Naive B cell (primary cell): Measurements from ENCODE around the gene NOP9. TPM values are rescaled to one million over a fixed set of nuclear protein-coding genes. Genes with fewer than 3 reads are reported as not detected.

ENCODE experiments used
- ATAC-seq, 2 donors: fragments of 150-1000 bp; cut with Tn5 transposase; 2 replicates each; pipeline ENCODE4 v1.10.0; 2021; ENCODE audit warnings: low read depth in 2 of 2, mild to moderate bottlenecking in 2 of 2, moderate library complexity in 2 of 2
- DNase-seq: peaks from one replicate; pipeline ENCODE4 v3.0.0; 2022
- H3K27ac Mint-ChIP-seq, 6 donors: one replicate each; pipeline ENCODE4 v1.8.0; 2020 to 2022; ENCODE audit warnings: mild to moderate bottlenecking in 6 of 6, mixed read lengths in 6 of 6, moderate library complexity in 5 of 6, inconsistent platforms in 2 of 6
- H3K27me3 Mint-ChIP-seq, 3 donors: one replicate each; pipeline ENCODE4 v1.8.0; 2021 to 2022; ENCODE audit warnings: mixed read lengths in 3 of 3, mild to moderate bottlenecking in 1 of 3
- H3K36me3 Mint-ChIP-seq, 2 donors: one replicate each; pipeline ENCODE4 v1.8.0; 2020 to 2022; ENCODE audit warnings: mixed read lengths in 2 of 2, inconsistent platforms in 1 of 2, mild to moderate bottlenecking in 1 of 2
- H3K4me1 Mint-ChIP-seq, 3 donors: one replicate each; pipeline ENCODE4 v1.8.0; 2020 to 2022; ENCODE audit warnings: mixed read lengths in 3 of 3, inconsistent platforms in 1 of 3, mild to moderate bottlenecking in 1 of 3, moderate library complexity in 1 of 3
- H3K4me3 Mint-ChIP-seq, 8 donors: one replicate each; pipeline ENCODE4 v1.8.0; 2020 to 2022; ENCODE audit warnings: mild to moderate bottlenecking in 8 of 8, mixed read lengths in 8 of 8, moderate library complexity in 8 of 8, inconsistent platforms in 2 of 8
- H3K9me3 Mint-ChIP-seq, 7 donors: one replicate each; pipeline ENCODE4 v1.8.0; 2020 to 2022; ENCODE audit warnings: mixed read lengths in 7 of 7, mild to moderate bottlenecking in 5 of 7, inconsistent platforms in 2 of 7, moderate library complexity in 1 of 7
- polyA plus RNA-seq, 6 donors: library from polyadenylated mRNA; unstranded; fragments of 300-500 nt; fragmentation: Illumina TruSeq; gene quantifications; one replicate each; pipeline ENCODE4 v1.2.3, GENCODE V29; 2021; ENCODE audit warnings: low read depth in 6 of 6

NOP9 gene, protein sequence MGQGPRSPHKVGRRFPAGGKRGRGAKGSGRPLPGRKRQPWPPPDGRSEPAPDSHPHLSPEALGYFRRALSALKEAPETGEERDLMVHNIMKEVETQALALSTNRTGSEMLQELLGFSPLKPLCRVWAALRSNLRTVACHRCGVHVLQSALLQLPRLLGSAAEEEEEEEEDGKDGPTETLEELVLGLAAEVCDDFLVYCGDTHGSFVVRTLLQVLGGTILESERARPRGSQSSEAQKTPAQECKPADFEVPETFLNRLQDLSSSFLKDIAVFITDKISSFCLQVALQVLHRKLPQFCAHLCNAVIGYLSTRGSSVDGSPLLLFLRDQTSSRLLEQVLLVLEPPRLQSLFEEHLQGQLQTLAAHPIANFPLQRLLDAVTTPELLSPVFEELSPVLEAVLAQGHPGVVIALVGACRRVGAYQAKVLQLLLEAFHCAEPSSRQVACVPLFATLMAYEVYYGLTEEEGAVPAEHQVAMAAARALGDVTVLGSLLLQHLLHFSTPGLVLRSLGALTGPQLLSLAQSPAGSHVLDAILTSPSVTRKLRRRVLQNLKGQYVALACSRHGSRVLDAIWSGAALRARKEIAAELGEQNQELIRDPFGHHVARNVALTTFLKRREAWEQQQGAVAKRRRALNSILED
- 1 to 10 TPM in 5 of 6 donors, under 1 TPM in 1; 0.83 to 2.4 (median 1.3) TPM for polyA plus RNA-seq

DNA sequence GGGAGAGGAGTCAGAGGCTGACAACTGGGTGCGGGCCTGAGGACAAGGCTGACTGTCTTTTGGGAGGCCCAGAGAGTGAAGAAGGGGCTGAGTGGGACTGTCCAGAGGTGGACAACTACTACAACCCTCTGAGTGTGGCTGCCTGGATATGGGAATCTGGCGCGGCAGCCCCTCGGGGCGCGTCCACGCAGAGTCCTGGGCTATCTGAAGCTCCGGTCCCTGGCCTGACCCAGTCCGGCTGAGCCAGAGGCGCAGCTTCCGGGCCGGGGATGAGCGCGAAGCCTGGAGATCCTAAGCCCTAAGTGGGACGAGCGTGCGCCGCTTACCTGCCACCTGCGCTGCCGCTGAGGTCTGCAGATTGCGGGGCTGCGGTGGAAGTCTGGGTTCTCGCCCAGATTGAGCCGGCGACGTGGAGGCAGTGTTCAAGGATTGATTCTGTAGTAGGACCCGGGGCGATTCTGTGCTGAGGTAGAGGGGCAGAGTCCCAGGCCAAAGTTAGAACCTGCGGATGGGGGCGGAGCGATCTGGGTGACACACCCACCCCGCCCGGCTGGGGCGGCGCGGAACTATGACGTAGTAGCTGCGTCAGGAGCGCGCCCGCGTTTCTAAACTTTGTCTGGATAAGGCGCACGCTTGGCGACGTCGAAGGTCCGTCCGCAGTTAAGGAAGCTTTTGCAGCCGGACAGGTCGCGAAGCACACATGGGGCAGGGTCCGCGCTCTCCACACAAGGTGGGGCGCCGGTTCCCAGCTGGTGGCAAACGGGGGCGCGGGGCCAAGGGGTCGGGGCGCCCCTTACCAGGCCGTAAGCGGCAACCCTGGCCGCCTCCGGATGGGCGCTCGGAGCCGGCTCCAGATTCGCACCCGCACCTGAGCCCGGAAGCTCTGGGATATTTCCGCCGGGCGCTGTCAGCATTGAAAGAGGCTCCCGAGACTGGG is at the start of gene NOP9, which contains the start of gene DHRS1:
Gene NOP9, plus strand, starts transcription at position 596 of the 937 bp plus-strand sequence. Its CDS starts 105 bp downstream, at position 701.
Gene DHRS1, minus strand, starts transcription at position 526 of the 937 bp plus-strand sequence. CDS start 674 bp downstream, outside the sequence.
- H3K4me1 Mint-ChIP-seq = peaks cover 35 to 55% (median 53%) of the 10 kb centered on the region in 3 donors
- H3K36me3 Mint-ChIP-seq = peaks cover 5 to 14% of the 10 kb centered on the region in 2 donors
- peak within 1 kb of the TSS; percentile 89 to 99 (median 96) for H3K4me3 Mint-ChIP-seq
- peak; percentile 91 for DNase-seq
- peak; percentile 81 to 87 for ATAC-seq
- peak within 1 kb of the TSS; percentile 92 to 99 (median 97) for H3K27ac Mint-ChIP-seq
- no peaks in the 10 kb centered on the region for H3K27me3 Mint-ChIP-seq
- H3K9me3 Mint-ChIP-seq = no peaks in the 10 kb centered on the region

DNA sequence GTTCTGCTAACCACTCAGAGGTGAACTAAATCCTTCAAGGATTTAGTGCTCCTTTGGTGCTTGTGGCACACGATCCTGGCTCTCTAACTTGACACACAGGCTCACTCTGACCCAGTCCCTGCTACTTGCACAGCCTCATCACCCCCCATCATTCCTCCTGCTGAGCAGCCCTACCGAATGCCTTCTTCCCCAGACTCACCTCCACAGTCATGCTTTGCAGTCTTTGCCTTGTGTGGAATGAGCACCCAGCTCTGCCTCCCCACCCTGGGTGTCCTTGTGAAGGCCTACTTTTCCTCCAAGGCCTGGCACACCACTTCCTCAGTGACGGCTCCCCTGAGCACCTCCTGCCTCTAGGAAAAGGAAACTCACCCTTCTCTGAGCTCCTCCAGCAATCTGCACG is 49.3 kb upstream of the NOP9 start:
- Mint-ChIP-seq H3K27ac (no peak overlapping the region), H3K36me3 (no peaks in the 10 kb centered on the region), H3K27me3 (no peaks in the 10 kb centered on the region), H3K4me3 (no peak overlapping the region), H3K9me3 (no peaks in the 10 kb centered on the region), H3K4me1 (peaks cover 10 to 23% (median 13%) of the 10 kb centered on the region in 3 donors)
- no peak for ATAC-seq
- no peak for DNase-seq

DNA sequence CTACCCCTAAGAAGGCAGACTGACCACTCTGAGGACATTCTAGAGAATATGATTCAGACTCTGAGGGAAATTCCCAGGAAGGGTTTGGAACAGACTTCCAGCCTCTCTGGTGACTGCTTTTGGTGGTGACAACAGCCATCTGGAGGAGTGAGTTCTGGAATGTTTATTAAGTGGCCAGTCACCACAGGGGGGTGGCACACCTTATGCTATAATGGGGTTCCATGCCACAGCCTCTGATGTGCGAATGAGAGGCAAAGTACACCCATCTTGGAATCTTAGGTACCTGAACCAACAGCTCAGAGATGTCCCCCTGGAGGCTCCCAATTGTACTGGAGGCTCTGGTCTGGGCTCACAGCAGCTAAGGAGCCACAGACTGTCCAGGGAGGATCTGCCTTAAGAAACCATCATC is 47.8 kb upstream of the NOP9 start:
- Mint-ChIP-seq H3K27me3 (no peaks in the 10 kb centered on the region), H3K36me3 (no peaks in the 10 kb centered on the region), H3K4me1 (peaks cover 7 to 19% (median 9%) of the 10 kb centered on the region in 3 donors), H3K27ac (peak overlapping the region in 1 of 6 donors; percentile 18), H3K9me3 (no peaks in the 10 kb centered on the region), H3K4me3 (no peak overlapping the region)
- ATAC-seq = no peak
- DNase-seq = no peak

DNA sequence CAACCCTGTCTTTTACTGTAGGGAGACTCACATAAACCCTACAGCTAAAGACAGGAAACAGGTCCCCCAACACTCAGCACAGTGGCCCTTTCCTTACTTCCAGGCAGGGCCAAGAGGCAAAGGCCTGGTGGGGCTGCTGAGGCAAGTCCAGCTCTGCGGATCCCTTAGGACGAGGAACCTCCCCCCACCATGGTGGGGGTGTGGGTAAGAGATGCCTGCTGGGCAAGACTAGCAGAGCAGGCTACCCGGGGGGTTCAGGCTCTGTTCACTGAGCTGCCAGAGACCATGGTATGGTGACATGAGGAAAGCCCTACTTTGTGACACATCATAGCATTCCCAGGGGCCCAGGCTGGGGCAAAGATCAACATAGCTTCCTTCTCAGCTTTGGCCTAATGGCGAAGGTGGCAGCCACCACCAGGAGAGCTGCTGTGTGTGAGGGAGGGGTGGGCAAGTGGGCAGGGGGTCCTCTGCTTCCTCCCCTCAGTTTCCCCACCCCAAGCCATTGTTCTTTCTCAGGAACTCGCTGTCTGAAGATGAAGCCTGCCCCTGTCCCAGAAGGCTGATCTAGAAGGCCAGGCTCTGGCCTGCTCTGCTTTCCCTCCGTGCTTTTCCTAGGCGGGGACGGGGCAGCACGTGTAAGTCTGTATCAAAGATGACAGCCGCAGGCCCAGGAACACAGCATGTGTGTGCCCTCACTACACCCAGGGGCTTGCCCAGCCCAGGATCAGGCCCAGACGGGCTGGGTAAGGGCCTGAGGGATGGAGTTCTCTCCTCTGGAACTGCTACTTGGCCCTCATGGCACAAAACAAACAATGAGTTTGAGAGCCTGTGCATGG is 47.1 kb upstream of the NOP9 start:
- DNase-seq = no peak
- H3K9me3 Mint-ChIP-seq = no peaks in the 10 kb centered on the region
- H3K27ac Mint-ChIP-seq = peak overlapping the region in 1 of 6 donors; percentile 90
- ATAC-seq = no peak
- H3K27me3 Mint-ChIP-seq = no peaks in the 10 kb centered on the region
- H3K4me1 Mint-ChIP-seq = peaks cover 3 to 13% (median 3%) of the 10 kb centered on the region in 3 donors
- H3K4me3 Mint-ChIP-seq = no peak overlapping the region
- no peaks in the 10 kb centered on the region for H3K36me3 Mint-ChIP-seq

DNA sequence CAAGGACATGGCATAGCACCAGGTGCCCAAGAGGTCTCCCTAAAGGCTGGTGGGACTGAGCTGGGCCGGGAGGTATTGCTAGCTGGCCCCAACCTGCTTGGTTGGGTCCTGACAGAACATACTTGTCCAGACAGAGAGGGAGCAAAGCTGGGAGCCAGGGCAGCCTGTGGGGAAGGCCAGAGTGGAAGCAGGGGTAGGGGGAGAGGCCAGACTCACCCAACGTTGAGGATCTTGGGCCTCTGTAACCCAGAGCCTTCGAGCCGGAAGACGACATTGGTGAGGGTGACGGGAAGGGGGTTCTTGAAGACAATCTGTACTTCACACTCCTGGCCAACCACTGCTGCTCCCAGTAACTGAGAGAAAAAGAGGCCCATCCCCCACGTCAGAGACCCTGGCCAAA is 45.7 kb upstream of the NOP9 start:
- Mint-ChIP-seq H3K4me3 (no peak overlapping the region), H3K9me3 (no peaks in the 10 kb centered on the region), H3K4me1 (peaks cover 0 to 9% (median 0%) of the 10 kb centered on the region in 3 donors), H3K27me3 (no peaks in the 10 kb centered on the region), H3K27ac (peak overlapping the region in 1 of 6 donors; percentile 91), H3K36me3 (no peaks in the 10 kb centered on the region)
- DNase-seq = no peak
- no peak for ATAC-seq

DNA sequence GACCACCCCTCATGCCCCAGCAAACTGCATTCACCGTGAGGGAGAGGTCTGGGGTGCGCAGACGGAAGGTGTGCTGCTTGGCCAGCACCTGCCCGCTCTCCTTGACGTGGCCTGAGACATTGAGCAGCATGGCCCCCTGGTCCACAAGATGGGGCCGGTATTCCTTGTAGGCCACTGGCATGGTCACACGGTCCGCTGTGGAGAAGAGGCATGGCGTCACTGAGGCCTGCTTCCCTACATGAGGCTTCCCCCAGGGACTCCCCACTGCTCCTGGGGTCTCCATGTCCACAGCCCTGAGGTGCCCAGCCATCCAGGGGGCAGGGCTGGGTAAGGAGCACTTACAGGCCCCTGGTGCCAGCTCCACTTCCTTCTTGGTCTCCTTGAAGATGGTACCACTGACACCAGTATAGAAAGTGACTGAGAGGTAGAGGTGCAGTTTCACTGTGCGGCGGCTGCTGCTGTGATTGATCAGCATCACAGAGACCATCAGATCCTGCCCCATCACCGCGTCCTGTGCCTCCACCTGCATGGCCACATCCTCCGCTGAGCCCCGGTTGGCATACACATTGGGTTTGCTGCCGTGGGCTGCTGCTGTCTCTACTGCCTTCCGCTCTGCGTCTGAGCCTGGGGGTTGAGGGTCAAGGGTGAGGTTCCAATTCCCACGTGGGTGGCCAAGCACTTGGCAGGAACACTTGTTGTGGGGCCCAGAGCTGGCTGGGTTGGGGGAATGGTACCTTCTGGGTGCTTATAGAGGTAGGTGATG is 44.8 kb upstream of the NOP9 start:
- no peak for DNase-seq
- Mint-ChIP-seq H3K4me1 (peaks cover 0 to 9% (median 0%) of the 10 kb centered on the region in 3 donors), H3K36me3 (no peaks in the 10 kb centered on the region), H3K4me3 (no peak overlapping the region), H3K27ac (peak overlapping the region in 2 of 6 donors; percentile 47 to 75), H3K27me3 (no peaks in the 10 kb centered on the region), H3K9me3 (no peaks in the 10 kb centered on the region)
- ATAC-seq = no peak

DNA sequence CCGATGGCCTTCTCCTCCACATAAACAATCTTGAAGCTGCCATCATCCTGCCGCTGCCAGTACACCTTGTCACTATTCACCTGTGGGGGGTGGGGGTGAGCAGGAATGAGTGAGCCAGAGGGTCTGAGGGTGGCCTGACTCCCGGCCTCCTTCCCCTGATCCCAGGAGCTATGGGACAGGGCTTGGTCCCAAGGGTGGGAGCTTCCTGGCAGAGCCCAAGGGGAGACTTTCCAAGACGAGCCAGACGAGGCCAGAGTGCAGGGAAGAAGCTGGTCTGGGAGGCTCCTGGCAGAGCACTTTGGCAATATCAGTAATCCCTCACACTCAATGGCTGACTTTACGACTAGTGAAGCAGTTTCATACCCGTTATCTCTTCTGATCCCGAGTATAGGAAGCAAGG is 44.2 kb upstream of the NOP9 start:
- H3K4me3 Mint-ChIP-seq = no peak overlapping the region
- no peaks in the 10 kb centered on the region for H3K36me3 Mint-ChIP-seq
- ATAC-seq (no peak), DNase-seq (no peak)
- peak overlapping the region in 1 of 6 donors; percentile 75 for H3K27ac Mint-ChIP-seq
- H3K9me3 Mint-ChIP-seq = no peaks in the 10 kb centered on the region
- H3K27me3 Mint-ChIP-seq = no peaks in the 10 kb centered on the region
- H3K4me1 Mint-ChIP-seq = peaks cover 0 to 6% (median 0%) of the 10 kb centered on the region in 3 donors

DNA sequence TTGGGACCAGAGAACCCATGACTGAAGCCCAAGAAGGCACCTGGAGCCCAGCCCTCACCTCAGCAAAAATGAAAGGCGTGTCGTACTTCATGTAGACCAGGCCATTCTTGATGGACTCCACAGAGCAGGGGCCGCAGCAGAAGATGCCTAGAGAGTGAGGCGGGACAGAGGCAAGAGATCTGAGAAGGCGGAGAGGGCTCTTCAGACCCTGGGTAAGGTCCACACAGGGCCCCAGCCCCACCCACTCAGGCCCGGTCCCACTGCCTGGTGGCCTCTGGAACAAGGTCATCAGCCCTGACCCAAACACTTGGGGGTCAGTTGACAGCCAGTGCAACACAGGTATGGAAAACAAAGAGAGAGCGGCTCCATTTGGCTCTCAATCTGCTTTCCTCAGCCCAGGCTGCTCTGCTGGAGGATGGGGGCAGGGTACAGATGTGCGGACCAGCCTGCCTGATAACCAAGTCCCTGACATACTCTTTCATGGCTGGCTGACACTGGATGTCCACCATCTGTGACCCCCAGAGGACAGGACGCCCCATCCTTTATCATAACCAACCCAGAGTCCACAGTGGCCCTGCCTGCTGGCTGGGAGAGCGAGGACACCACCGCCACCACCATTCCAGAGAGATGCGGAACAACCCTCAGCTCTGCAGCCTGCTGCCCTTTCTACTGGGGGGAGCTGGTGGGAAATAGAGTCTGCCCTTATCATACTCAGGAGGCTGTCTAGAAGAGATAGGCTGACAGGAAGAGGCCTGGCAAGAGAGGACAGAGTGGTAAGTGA is 43.5 kb upstream of the NOP9 start:
- Mint-ChIP-seq H3K4me1 (no peaks in the 10 kb centered on the region), H3K27ac (no peak overlapping the region), H3K9me3 (no peaks in the 10 kb centered on the region), H3K27me3 (no peaks in the 10 kb centered on the region), H3K36me3 (peaks cover 0 to 4% of the 10 kb centered on the region in 2 donors), H3K4me3 (no peak overlapping the region)
- DNase-seq = no peak
- ATAC-seq = no peak

DNA sequence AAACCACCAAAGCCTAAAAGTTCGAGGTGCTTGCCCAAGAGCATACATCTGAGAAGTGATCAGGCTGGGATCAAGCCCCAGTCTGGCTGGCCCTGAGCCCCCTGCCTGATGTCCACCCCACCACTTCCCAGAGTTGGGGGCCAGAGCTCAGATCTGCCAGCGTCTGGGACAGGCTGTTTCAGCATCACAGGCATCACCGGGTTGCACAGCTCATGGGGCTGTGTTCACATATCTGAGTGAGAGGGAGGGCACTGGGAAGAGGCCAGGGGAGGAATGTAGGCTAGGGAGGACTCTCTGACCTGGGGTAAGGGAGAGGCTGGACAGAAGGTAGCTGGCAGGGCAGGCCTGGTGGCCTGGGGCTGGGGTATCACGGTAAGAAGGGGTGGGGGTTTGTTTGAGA is 42.7 kb upstream of the NOP9 start:
- DNase-seq (no peak), ATAC-seq (no peak)
- Mint-ChIP-seq H3K4me1 (no peaks in the 10 kb centered on the region), H3K27me3 (no peaks in the 10 kb centered on the region), H3K4me3 (peak overlapping the region in 1 of 8 donors; percentile 80), H3K36me3 (peaks cover 0 to 7% of the 10 kb centered on the region in 2 donors), H3K9me3 (no peaks in the 10 kb centered on the region), H3K27ac (no peak overlapping the region)

DNA sequence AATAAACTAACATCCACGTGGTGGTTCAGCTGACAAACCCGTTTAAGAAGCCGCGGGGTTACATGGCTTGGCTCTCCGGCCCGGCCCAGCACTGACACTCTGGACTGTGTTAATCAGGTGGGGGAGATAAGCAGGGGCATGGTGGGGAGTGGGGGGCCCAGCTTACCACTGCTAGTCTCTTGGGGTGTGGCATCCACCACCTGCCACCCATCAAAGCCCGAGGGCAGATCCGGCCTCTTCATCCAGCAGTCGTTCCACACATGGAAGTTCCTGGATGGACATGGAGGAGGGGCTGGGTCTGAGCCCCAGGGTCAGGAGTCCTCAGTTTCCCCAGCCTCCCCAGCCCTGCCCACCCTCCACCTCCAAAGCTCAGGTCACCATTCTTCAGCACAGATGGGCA is 41.5 kb upstream of the NOP9 start:
- Mint-ChIP-seq H3K9me3 (no peaks in the 10 kb centered on the region), H3K27me3 (no peaks in the 10 kb centered on the region), H3K4me1 (no peaks in the 10 kb centered on the region), H3K27ac (peak overlapping the region in 1 of 6 donors; percentile 39), H3K4me3 (no peak overlapping the region), H3K36me3 (peaks cover 0 to 7% of the 10 kb centered on the region in 2 donors)
- DNase-seq = no peak
- no peak for ATAC-seq

DNA sequence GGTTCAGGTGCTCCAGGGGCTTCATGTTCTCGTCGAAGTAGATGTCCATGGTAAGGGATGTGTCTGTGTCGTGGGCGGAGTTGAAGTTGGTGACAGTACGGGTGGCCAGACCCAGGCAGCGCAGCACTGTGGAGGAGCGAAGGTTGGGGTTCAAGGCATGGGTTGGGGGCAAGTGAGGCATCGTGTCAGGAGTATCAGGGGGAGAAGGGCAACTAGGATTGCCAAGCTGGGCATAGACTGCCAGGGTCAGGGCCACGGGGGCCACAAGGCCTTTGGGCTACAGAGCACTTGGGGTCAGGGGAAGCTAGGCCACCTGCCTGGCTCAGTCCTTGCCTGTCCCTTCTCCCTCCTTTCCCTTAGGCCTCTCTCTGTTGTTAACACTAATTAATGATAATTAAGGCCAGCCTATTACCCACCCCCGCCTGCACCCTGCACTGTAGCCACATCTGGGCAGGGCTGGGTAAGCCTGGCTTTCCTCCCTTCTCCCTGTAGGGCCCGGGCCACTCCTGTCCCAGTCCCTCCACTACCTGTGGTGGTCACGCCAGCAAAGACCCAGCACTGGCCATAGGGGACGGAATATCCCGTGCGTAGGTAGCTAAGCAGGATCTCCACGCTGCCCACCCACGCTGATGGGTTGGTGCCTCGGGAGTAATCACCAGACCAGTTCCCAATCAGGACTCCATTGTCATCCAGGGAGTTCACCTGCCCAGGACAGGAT is 40.9 kb upstream of the NOP9 start:
- ATAC-seq (no peak), DNase-seq (no peak)
- Mint-ChIP-seq H3K27ac (peak overlapping the region in 1 of 6 donors; percentile 39), H3K4me1 (no peaks in the 10 kb centered on the region), H3K27me3 (no peaks in the 10 kb centered on the region), H3K4me3 (no peak overlapping the region), H3K9me3 (no peaks in the 10 kb centered on the region), H3K36me3 (peaks cover 0 to 7% of the 10 kb centered on the region in 2 donors)
